Body of pancreas (tissue), 4 donors: ENCODE data around the gene ZNF185. TPM values are rescaled to one million over a fixed set of nuclear protein-coding genes. Genes with fewer than 3 reads are reported as not detected.

Experiments used
- ATAC-seq: fragments of 150-250 bp; one replicate; pipeline ENCODE4 v1.9.1; 2016
- DNase-seq, 4 donors: peaks; one replicate each; pipeline ENCODE4 v3.0.0-alpha.2; 2019
- H3K27ac ChIP-seq, 4 donors: fragments of 200-600 bp; sonication (generic); 1 replicate in 3 of 4; 2 replicates in 1 of 4; pipeline versions ENCODE4 v1.5.1 to v1.6.1; 2016 to 2019; ENCODE audit warnings: mild to moderate bottlenecking in 1 of 4, mixed read lengths in 1 of 4, moderate library complexity in 1 of 4
- H3K27me3 ChIP-seq, 2 donors: fragments of 200-600 bp; sonication (generic); one replicate each; pipeline ENCODE4 v1.6.0; 2016; ENCODE audit warnings: mild to moderate bottlenecking in 1 of 2
- H3K36me3 ChIP-seq, 2 donors: fragments of 200-600 bp; sonication (generic); replicated peaks in 1 of 2; 2 replicates each; pipeline ENCODE4 v1.5.1; 2016; ENCODE audit warnings: low read depth in 2 of 2; ENCODE audit not compliant: insufficient read depth in 1 of 2
- H3K4me1 ChIP-seq: fragments of 200-600 bp; sonication (generic); one replicate; pipeline ENCODE4 v1.6.0; 2016
- H3K4me3 ChIP-seq, 2 donors: fragments of 200-600 bp; sonication (generic); 1 replicate in 1 of 2; 2 replicates in 1 of 2; pipeline ENCODE4 v1.5.1; 2016 to 2019
- H3K9me3 ChIP-seq, 3 donors: fragments of 200-600 bp; sonication (generic); 1 replicate in 2 of 3; 2 replicates in 1 of 3; pipeline ENCODE4 v1.5.1; 2016
- CTCF ChIP-seq, 7 experiments: fragments of 450-650 bp in 4 of 7; fragments of 200-600 bp in 3 of 7; sonication (generic) in 3 of 7; IDR thresholded peaks; one replicate each; pipeline ENCODE4 v1.5.1; 2016 to 2019; ENCODE audit warnings: antibody characterized with exemption in 7 of 7
- POLR2A ChIP-seq, 3 donors: fragments of 450-650 bp; IDR thresholded peaks; one replicate each; pipeline ENCODE4 v1.6.1; 2016; ENCODE audit warnings: antibody characterized with exemption in 3 of 3, mild to moderate bottlenecking in 2 of 3
- WGBS, 2 donors: methylation state at CpG; one replicate each; pipeline ENCODE4 v1.1.5; 2017; 5-methylcytosine and 5-hydroxymethylcytosine counted together
- intact Hi-C: fragments of 100-400 bp; cut with DNase I; formaldehyde crosslinking; loops from one replicate; pipeline ENCODE4 v1.15.1; 2023
- total RNA-seq, 2 donors: library from RNA; depleted of rRNA; stranded (reverse); fragments of >200 nt; gene quantifications; one replicate each; pipeline ENCODE4 v1.1.0, GENCODE V29; 2016

Gene ZNF185
- total RNA-seq, 2 donors from 2014 or later, result 2.0 to 6.5 TPM

GRCh38 chrX:152932144-152932543 is 34.3 kb downstream of the ZNF185 start:
- no peak overlapping the region for H3K27ac ChIP-seq
- no peak for DNase-seq

GRCh38 chrX:152932598-152933175 is 34.8 kb downstream of the ZNF185 start:
- DNase-seq (no peak), ATAC-seq (no peak)
- TF ChIP-seq CTCF (IDR thresholded peaks at IDR 0.05) (no peak), POLR2A (IDR thresholded peaks at IDR 0.05) (no peak)
- intact Hi-C loops, result no loop called here
- H3K36me3 ChIP-seq, result no peaks in the 10 kb centered on the region
- WGBS, 2 donors, result 80 to 86% methylated on average over 1 of the region's 8 CpGs
- no peaks in the 10 kb centered on the region for H3K27me3 ChIP-seq
- H3K9me3 ChIP-seq, result no peaks in the 10 kb centered on the region
- H3K4me3 ChIP-seq, result no peak overlapping the region
- H3K4me1 ChIP-seq, result no peaks in the 10 kb centered on the region
- H3K27ac ChIP-seq, result no peak overlapping the region

More at GRCh38 chrX:152932144-152932543, 34.3 kb downstream of the ZNF185 start:
- H3K36me3 ChIP-seq, result no peaks in the 10 kb centered on the region
- H3K27me3 ChIP-seq, result no peaks in the 10 kb centered on the region
- intact Hi-C loops, result no loop called here
- H3K4me1 ChIP-seq, result no peaks in the 10 kb centered on the region
- no peak for ATAC-seq
- TF ChIP-seq POLR2A (IDR thresholded peaks at IDR 0.05), result no peak
- TF ChIP-seq CTCF (IDR thresholded peaks at IDR 0.05), result no peak
- 80% methylated on average over 3 of the region's 6 CpGs; no CpG with 5 or more reads in 1 of the 2 donors for WGBS, 2 donors
- H3K9me3 ChIP-seq, result no peaks in the 10 kb centered on the region
- no peak overlapping the region for H3K4me3 ChIP-seq

DNA sequence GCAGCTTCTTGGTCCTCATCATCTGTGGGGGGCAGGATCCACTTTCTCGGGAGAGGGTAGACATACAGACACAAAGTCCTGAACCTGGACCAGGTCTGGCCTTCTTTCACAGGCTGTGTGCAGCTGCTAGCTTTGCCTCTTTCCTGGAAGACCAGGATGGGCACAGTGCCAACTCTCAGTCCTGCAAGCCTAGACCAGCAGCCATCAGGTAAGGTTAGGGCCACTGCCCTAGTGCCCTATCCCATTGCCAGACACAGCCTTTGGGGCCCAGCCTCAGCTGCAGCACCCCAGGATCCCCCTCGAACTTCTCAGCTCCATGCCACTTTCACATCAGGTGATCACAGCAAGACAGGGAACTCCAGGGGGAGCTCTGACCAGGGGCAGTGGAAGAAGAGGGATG is 38.4 kb downstream of the ZNF185 start:
- H3K4me3 ChIP-seq, result no peak overlapping the region
- H3K27me3 ChIP-seq, result no peaks in the 10 kb centered on the region
- ATAC-seq (no peak), DNase-seq (no peak)
- intact Hi-C loops, result no loop called here
- H3K36me3 ChIP-seq, result no peaks in the 10 kb centered on the region
- no peak overlapping the region for H3K27ac ChIP-seq
- H3K4me1 ChIP-seq, result peaks cover 4% of the 10 kb centered on the region
- H3K9me3 ChIP-seq, result no peaks in the 10 kb centered on the region
- TF ChIP-seq CTCF (IDR thresholded peaks at IDR 0.05), result no peak
- no peak for TF ChIP-seq POLR2A (IDR thresholded peaks at IDR 0.05)
- WGBS, 2 donors, result 63% methylated on average over 2 of the region's 2 CpGs; no CpG with 5 or more reads in 1 of the 2 donors

DNA sequence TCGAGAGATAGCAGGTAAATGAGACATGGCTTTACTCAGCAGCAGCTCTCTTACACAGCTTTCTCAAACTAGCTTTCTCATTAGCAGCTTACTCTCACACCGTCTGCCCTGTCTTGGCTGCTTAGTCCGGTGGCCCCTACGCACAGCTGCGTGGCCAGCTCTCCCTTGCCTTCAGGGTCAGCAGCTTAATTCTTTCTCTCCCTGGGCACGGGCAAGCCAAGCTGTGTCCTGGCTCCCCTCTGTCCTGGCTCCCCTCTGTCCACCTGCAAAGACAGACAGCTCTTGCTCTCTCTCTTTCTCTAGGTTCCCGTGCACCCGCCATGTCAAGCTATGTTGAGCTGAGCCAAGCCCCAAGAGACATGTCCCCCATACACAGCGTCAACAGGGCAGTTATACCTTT is 39.4 kb downstream of the ZNF185 start:
- TF ChIP-seq POLR2A (IDR thresholded peaks at IDR 0.05), result no peak
- TF ChIP-seq CTCF (IDR thresholded peaks at IDR 0.05), result no peak
- Histone ChIP-seq H3K36me3 (no peaks in the 10 kb centered on the region), H3K9me3 (no peaks in the 10 kb centered on the region), H3K27me3 (no peaks in the 10 kb centered on the region), H3K27ac (no peak overlapping the region), H3K4me1 (peaks cover 7% of the 10 kb centered on the region), H3K4me3 (no peak overlapping the region)
- ATAC-seq (no peak), DNase-seq (no peak)
- 80 to 87% methylated on average over 9 of the region's 9 CpGs for WGBS, 2 donors
- intact Hi-C loops, result no loop called here
